ENCODE results near the gene KCNIP1.

KCNIP1 gene

DNA sequence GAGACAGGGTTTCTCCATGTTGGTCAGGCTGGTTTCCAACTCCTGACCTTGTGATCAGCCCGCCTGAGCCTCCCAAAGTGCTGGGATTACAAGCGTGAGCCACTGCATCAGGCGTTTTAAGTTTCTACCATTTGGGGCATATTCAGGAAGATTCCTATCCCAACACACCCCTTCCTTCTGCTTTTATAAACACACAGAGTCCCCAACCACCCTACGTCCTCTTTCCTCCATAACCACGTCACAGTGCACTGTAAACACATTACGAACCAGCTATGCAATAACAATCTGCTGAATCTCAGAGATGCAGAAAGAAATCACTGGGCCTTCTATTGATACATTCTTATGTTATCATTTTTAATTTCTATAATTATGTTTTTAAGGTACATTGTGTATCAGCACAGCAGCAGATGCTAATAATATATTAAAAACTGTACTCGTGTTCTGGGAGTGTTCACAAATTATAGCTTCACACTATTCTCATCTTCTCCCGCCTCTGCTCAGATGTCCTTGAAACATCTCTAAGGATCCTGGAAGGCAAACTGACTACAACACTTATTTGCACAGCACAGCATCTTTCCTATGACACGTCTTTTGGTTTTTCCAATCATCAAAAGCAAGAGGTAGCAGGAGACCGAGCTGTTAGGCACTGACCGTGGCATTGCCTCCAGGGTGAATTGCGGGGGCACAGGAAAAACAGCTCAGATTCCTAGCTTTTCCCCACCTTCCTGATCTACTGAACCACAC is 60.2 kb downstream of the KCNIP1 start:
- DNase-seq (ENCODE audit: low read depth in 3 of 3): no peak

DNA sequence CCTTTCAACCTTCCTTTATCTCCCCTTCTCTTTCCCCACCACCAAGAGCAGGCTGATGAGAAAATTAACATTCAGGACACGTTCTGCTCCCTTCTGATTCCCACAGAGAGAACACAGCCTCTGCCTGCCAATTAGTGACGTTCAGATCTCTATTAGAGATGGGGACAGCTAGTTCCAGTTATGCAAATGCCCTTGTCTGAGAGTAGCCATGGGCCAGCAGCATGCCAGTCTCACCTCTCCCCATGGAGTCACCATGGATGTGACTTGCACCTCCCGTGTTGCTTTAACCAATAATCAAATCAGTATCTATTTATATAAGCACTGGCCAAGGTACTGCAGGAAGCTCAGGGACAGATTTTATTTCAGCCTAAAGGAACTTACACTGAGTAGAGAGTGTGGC is 61.3 kb downstream of the KCNIP1 start:
- no peak for DNase-seq (ENCODE audit: low read depth in 3 of 3)

GRCh38 chr5:170569101-170569500 is 65.3 kb downstream of the KCNIP1 start:
- DNase-seq (ENCODE audit: low read depth in 3 of 3): no peak

DNA sequence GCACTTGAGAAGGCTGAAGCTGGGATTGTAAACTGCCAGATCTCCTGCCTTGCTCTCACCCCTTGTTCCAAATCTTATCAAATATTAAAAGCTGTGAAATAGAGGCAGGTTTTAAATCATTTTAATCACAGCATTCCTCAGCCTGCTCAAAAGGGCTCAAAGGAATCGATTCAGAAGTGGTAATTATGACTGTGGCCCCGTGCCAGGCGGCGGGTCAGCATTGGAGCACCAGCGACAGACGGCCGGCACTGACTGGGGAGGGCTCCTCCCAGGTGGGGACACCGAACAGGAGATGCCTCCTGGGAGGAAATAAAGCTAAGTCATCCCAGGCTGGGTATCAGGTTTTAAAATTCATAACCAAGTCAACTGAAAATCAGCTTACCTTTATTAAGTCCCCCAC is 66.7 kb downstream of the KCNIP1 start:
- no peak for DNase-seq (ENCODE audit: low read depth in 3 of 3)

GRCh38 chr5:170571281-170571731 is 67.5 kb downstream of the KCNIP1 start:
- DNase-seq (ENCODE audit: low read depth in 3 of 3): no peak

GRCh38 chr5:170571875-170572852 is 68.3 kb downstream of the KCNIP1 start:
- DNase-seq (ENCODE audit: low read depth in 3 of 3): peak; percentile 41 to 80 (median 47)

GRCh38 chr5:170573114-170573513 is 69.3 kb downstream of the KCNIP1 start:
- no peak for DNase-seq (ENCODE audit: low read depth in 3 of 3)

DNA sequence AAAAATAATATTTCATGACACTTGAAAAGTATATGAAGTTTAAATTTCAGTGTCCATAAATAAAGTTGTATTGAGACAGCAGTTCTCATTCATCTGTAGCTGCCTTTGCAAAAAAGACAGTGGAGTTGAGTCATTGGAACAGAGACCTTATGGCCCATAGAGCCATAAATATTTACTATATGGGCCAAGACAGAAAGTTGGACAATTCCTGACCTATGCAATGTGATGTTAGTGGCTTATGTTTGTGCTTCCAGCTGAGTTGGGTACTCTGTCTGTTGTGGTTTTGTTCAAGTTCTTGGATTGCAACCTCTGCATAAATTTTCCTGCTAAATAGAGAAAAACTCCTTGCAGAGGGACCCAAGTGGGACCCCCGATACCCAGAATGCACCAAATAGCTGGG is 69.8 kb downstream of the KCNIP1 start:
- no peak for DNase-seq (ENCODE audit: low read depth in 3 of 3)

- no peak for DNase-seq (ENCODE audit: low read depth in 3 of 3)
Measured at GRCh38 chr5:170576602-170577535, 73.0 kb downstream of the KCNIP1 start.

DNA sequence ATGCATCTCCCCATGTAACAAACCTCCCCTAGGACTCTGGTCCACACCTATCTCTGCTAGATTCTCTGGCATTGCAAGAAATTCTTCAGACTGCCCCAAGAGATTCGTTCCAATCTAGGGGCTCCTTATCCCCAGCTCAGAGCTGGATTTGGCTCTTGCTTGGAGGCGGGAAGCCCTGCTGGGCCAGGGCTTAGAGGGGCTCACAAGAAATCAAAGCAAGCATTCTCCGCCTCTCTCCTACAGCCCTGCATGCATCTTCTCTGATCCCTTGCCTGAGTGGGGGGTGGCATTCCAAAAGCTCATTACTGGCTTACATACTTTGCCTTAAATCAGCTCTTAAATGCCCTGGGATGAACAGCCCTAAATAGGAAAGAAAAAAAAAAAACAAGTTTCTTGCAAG is 75.8 kb downstream of the KCNIP1 start:
- DNase-seq (ENCODE audit: low read depth in 3 of 3): no peak

GRCh38 chr5:170581211-170581610 is 77.4 kb downstream of the KCNIP1 start:
- DNase-seq (ENCODE audit: low read depth in 3 of 3): no peak

DNA sequence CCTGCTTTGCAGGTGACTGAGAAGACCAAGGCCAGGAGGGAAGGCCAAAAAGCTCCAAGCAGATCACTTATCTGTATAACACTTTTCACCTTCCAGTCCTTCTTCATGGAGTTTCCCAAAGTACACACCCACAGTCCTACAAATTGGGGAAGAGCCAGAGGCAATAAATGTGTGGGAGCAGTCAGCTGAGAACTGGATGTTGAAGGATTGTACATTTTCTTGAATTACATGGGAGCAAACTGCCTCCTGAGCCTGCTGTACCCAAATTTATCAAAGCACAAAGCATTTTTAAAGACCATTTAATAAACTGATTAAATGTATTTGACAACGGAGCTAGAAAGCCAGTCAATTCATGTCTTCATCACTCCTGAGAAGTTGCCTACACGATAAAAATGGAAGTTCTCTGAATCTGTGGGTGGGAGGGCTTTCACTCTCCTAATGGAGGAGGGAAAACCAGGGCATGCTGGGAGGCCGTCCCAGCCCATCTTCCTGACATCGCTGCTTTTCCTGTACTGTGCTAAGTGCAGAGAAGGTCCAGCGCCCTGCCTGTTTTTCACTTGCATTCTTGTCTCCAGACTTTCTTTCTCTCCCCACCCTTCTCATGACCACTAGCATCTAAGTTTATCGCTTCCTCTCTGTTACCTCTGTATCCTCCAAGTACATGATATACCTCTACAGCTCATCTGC is 79.0 kb downstream of the KCNIP1 start:
- DNase-seq (ENCODE audit: low read depth in 3 of 3): no peak

DNA sequence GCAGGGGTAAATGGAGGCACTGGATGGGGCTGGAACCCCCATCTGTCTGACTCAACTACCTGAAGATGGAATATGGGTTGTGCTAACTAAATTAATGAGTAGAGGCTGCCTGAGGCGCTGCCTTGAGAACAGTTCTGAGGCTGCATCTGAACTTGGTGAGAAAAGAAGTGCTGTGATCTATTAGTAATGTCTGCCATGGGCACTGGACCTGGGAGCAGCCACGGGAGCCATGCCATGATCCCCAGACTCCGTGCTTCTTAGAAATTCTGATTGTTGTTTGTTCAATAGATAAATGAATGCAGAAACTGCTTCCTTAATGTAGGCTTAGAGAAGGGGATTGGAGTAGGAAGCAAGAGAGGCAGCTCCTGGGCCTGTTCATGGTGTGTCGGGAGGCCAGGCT is 80.2 kb downstream of the KCNIP1 start:
- no peak for DNase-seq (ENCODE audit: low read depth in 3 of 3)

- DNase-seq (ENCODE audit: low read depth in 3 of 3): no peak
Measured at GRCh38 chr5:170584450-170585058, 80.7 kb downstream of the KCNIP1 start.

DNA sequence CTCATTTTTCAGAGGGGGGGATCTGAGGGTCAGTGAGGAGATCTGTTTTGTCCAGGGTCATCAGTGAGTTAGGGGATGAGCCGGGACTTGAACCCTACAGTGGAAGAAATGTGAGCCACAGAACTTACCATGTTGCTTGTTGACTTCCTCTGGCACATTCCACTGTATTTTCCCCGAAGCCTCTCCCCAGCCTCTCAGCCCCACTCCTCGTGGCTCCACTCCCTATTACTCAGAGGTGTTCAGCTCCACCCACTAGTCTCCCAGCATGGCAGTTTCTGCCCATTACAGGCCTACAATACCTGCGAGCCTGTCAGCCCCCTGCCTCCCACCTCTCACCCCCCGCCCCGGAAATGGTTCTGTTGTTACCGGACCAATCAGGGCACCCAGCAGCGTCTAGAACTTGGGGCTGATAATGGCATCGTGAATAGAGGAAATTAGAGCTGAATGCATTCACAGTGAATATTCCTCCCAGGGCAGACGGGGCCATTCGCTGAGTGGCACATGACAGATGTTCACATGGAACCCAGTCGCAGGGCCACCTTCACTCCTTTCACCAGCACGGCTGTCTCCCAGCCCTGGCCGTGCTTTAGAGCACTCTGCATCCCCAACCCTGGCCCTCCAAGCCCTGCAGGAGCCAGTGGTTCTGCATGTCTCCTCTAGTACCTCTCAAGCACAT is 81.6 kb downstream of the KCNIP1 start:
- DNase-seq (ENCODE audit: low read depth in 3 of 3): no peak

- no peak for DNase-seq (ENCODE audit: low read depth in 3 of 3)
Measured at GRCh38 chr5:170587808-170588207, 84.0 kb downstream of the KCNIP1 start.

- DNase-seq (ENCODE audit: low read depth in 3 of 3): no peak
Measured at GRCh38 chr5:170589643-170590042, 85.8 kb downstream of the KCNIP1 start.

DNA sequence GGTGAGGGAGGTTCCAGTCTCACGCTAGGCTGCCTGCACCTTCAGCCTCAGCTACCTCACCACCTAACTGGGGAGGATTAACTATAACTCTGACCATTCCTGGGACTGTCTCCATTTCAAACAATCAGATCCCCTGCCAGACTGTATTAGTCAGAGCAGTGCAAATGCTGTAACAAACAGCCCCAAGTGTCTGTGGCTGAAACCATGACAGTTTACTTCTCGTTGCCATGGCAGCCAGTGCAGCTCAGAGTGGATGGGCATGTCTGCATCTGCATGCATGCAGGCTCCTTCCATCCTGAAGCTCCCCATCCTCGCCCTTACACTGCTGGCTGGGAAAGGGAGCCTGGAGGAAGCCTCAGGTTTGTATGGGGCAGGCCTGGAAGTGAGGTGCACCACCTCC is 86.7 kb downstream of the KCNIP1 start:
- no peak for DNase-seq (ENCODE audit: low read depth in 3 of 3)

DNA sequence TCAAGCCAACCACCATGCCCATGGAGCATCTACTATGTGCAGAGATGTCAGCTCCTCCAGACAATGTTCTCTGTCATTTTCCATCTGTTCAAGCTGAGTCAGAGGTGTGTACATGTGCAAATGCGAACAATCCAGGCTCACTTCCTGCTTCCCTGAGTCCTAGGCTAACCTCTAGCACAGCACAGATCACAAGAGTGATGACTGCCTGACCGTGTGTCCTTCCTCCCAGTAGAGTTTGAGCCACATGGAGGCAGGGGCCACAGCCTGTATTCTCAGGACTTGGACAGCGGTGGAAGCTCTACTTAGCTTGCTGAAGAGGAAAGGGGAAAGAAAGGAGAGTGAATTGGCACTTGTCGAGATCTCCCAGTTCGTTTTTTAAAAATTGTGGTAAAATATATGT is 87.2 kb downstream of the KCNIP1 start:
- DNase-seq (ENCODE audit: low read depth in 3 of 3): no peak

- no peak for DNase-seq (ENCODE audit: low read depth in 3 of 3)
Measured at GRCh38 chr5:170596482-170597044, 92.7 kb downstream of the KCNIP1 start.

Data from stimulated activated CD4-positive, alpha-beta T cell treated with anti-CD3 and anti-CD28 coated beads, TNF-alpha, amount 100 ng/mL, for 24 hours (primary cell).